SU-DHL-6 (cell line): ENCODE results near the gene PDXP.

Source experiments
- CTCF ChIP-seq: fragments of 200-600 bp; sonication (generic); IDR thresholded peaks from one replicate; pipeline ENCODE4 v1.5.1; 2017; ENCODE audit warnings: antibody characterized with exemption, mild to moderate bottlenecking, low read length, moderate library complexity; ENCODE audit not compliant: insufficient read depth, poor library complexity, severe bottlenecking
- EZH2phosphoT487 ChIP-seq: fragments of 200-600 bp; sonication (generic), shearing (Covaris generic); conservative IDR thresholded peaks from 2 replicates; pipeline ENCODE4 v1.6.1; 2018; ENCODE audit warnings: mild to moderate bottlenecking, antibody characterized with exemption, low read length, moderate library complexity, mixed read lengths

DNA sequence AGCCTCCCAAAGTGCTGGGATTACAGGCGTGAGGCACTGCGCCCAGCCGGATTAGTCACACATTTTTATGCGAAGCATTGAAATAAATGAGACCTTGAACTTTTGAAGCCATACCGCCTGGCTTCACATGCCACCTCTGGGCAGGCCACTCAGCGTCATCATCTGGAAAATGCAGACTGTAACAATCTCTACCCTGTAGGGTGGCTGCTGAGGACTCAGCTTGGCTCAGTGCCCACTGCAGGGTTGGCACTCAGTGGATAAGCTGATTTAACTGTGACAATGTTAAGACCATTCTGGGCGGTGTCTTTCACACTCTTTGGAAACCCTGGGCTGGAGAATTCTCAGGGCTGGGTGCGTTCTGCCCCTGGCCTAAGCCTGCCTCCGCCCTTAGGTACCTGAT is 10.6 kb upstream of the PDXP start:
- TF ChIP-seq EZH2phosphoT487 (no peak), CTCF (no peak)
